Transverse colon (tissue), 4 donors: Measurements from ENCODE around the gene PYCR2.

ENCODE experiments used
- EP300 ChIP-seq: sonication (generic); formaldehyde crosslinking; IDR thresholded peaks from one replicate; pipeline ENCODE4 v1.6.1; 2017; ENCODE audit warnings: antibody characterized with exemption, low read depth
- POLR2A ChIP-seq: fragments of 450-650 bp; IDR thresholded peaks from one replicate; pipeline ENCODE4 v1.6.1; 2016; ENCODE audit warnings: antibody characterized with exemption, mild to moderate bottlenecking, moderate library complexity
- POLR2AphosphoS5 ChIP-seq, 3 donors: sonication (generic); formaldehyde crosslinking; IDR thresholded peaks; one replicate each; pipeline ENCODE4 v1.6.1; 2016; ENCODE audit warnings: antibody characterized with exemption in 3 of 3
- TF ChIP-seq, protein P1 (sequence below), 5 experiments: fragments of 200-600 bp in 3 of 5; fragments of 450-650 bp in 2 of 5; sonication (generic) in 3 of 5; IDR thresholded peaks; 1 replicate in 2 of 5; 2 replicates in 3 of 5; pipeline ENCODE4 v1.5.1; 2016 to 2017; ENCODE audit warnings: antibody characterized with exemption in 5 of 5, inconsistent platforms in 3 of 5, mild to moderate bottlenecking in 2 of 5, moderate library complexity in 1 of 5

- TF ChIP-seq POLR2A (no peak), POLR2AphosphoS5 (IDR thresholded peaks at IDR 0.05) (no peak), EP300 (no peak)
- TF ChIP-seq, protein P1, sequence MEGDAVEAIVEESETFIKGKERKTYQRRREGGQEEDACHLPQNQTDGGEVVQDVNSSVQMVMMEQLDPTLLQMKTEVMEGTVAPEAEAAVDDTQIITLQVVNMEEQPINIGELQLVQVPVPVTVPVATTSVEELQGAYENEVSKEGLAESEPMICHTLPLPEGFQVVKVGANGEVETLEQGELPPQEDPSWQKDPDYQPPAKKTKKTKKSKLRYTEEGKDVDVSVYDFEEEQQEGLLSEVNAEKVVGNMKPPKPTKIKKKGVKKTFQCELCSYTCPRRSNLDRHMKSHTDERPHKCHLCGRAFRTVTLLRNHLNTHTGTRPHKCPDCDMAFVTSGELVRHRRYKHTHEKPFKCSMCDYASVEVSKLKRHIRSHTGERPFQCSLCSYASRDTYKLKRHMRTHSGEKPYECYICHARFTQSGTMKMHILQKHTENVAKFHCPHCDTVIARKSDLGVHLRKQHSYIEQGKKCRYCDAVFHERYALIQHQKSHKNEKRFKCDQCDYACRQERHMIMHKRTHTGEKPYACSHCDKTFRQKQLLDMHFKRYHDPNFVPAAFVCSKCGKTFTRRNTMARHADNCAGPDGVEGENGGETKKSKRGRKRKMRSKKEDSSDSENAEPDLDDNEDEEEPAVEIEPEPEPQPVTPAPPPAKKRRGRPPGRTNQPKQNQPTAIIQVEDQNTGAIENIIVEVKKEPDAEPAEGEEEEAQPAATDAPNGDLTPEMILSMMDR (IDR thresholded peaks at IDR 0.05) = no peak
Observed at GRCh38 chr1:225933072-225933471, 9.0 kb upstream of the PYCR2 start.
